Midbrain (tissue), 1 donor: ENCODE data around the gene ASIC3.

Source experiments
- DNase-seq: peaks from one replicate; lab custom pipeline; 2025; lab: John Stamatoyannopoulos, UW

ASIC3 gene

GRCh38 chr7:151085691-151086620 is 37.6 kb downstream of the ASIC3 start, which contains the start of gene AGAP3:
AGAP3 (plus strand) TSS chr7:151086475; CDS start chr7:151086742, 267 bp downstream.
- peak; percentile 89 for DNase-seq

- DNase-seq = no peak
Observed at GRCh38 chr7:151086802-151087244, 38.5 kb downstream of the ASIC3 start.

GRCh38 chr7:151087245-151088018 is 39.1 kb downstream of the ASIC3 start:
- DNase-seq = peak; percentile 74

- no peak for DNase-seq
Observed at GRCh38 chr7:151088019-151088855, 39.9 kb downstream of the ASIC3 start.

GRCh38 chr7:151088856-151089699 is 40.7 kb downstream of the ASIC3 start:
- DNase-seq = peak; percentile 13

GRCh38 chr7:151089893-151090730 is 41.8 kb downstream of the ASIC3 start:
- no peak for DNase-seq

GRCh38 chr7:151091003-151091402 is 42.7 kb downstream of the ASIC3 start:
- DNase-seq = no peak

GRCh38 chr7:151091431-151091830 is 43.1 kb downstream of the ASIC3 start:
- DNase-seq = no peak

GRCh38 chr7:151091988-151092387 is 43.7 kb downstream of the ASIC3 start:
- DNase-seq = no peak

- DNase-seq = no peak
Observed at GRCh38 chr7:151093748-151094147, 45.4 kb downstream of the ASIC3 start.

- no peak for DNase-seq
Observed at GRCh38 chr7:151094675-151095074, 46.3 kb downstream of the ASIC3 start.

GRCh38 chr7:151095123-151095797 is 46.9 kb downstream of the ASIC3 start:
- DNase-seq = no peak

- DNase-seq = no peak
Observed at GRCh38 chr7:151095828-151096475, 47.6 kb downstream of the ASIC3 start.

GRCh38 chr7:151099486-151100211 is 51.3 kb downstream of the ASIC3 start:
- DNase-seq = no peak

GRCh38 chr7:151100921-151101320 is 52.6 kb downstream of the ASIC3 start:
- no peak for DNase-seq

- no peak for DNase-seq
Observed at GRCh38 chr7:151101621-151102396, 53.5 kb downstream of the ASIC3 start.
